IMR-90 (cell line): ENCODE data around the gene STX16. TPM values are rescaled to one million over a fixed set of nuclear protein-coding genes. Genes with fewer than 3 reads are reported as not detected.
A peak's percentile ranks its signal among the peaks of the same experiment; 100 is the strongest.

ENCODE experiments used
- CHD1 ChIP-seq: IDR thresholded peaks from 2 replicates; pipeline ENCODE4 v1.6.1; 2012; ENCODE audit warnings: low read depth, low read length, improper control_type of control experiment
- ELK1 ChIP-seq: fragments of 150-350 bp; IDR thresholded peaks from 2 replicates; pipeline ENCODE4 v1.6.1; 2016; ENCODE audit warnings: low read depth, mild to moderate bottlenecking, low read length, moderate library complexity, borderline replicate concordance
- MAFK ChIP-seq: IDR thresholded peaks from 2 replicates; pipeline ENCODE4 v1.6.1; 2012; ENCODE audit warnings: low read depth, low read length, improper control_type of control experiment
- MXI1 ChIP-seq: IDR thresholded peaks from 2 replicates; pipeline ENCODE4 v1.6.1; 2012; ENCODE audit warnings: low read depth, mild to moderate bottlenecking, low read length, moderate library complexity, borderline replicate concordance
- RAD21 ChIP-seq: IDR thresholded peaks from 2 replicates; pipeline ENCODE4 v1.6.1; 2012; ENCODE audit warnings: low read length, improper control_type of control experiment
- RCOR1 ChIP-seq: IDR thresholded peaks from 2 replicates; pipeline ENCODE4 v1.6.1; 2012; ENCODE audit warnings: mild to moderate bottlenecking, low read length, improper control_type of control experiment; ENCODE audit not compliant: insufficient replicate concordance
- RFX5 ChIP-seq: IDR thresholded peaks from 2 replicates; pipeline ENCODE4 v1.8.0; 2012; ENCODE audit warnings: low read depth, mild to moderate bottlenecking, low read length, moderate library complexity
- polyA plus RNA-seq, 3 experiments: library from polyadenylated mRNA; depleted of rRNA; stranded (reverse); fragments of >200 nt; gene quantifications; 2 replicates each; pipeline ENCODE4 v1.2.3, GENCODE V29; 2012; ENCODE audit warnings: low replicate concordance in 1 of 3
- total RNA-seq: library from RNA; depleted of rRNA; stranded (reverse); fragments of >200 nt; gene quantifications from 2 replicates; pipeline ENCODE4 v1.2.3, GENCODE V29; 2012

STX16 gene
- total and polyA plus RNA-seq, 2 of the 4 experiments (the other 2 are of a cell fraction) = 26.9 to 58.2 TPM

GRCh38 chr20:58650776-58651558, at the start of gene STX16 (continued):
- TF ChIP-seq ELK1 (no peak), RFX5 (no peak), CHD1 (no peak; the same call in 1 of the 2 replicates), MAFK (no peak), MXI1 (peak; percentile 41; the same call in 1 of the 2 replicates), RCOR1 (peak; percentile 7), RAD21 (peak; percentile 48)
